ENCODE measurements around the gene UFD1. TPM values are rescaled to one million over a fixed set of nuclear protein-coding genes. Genes with fewer than 3 reads are reported as not detected.

The UFD1 gene
- total and polyA plus RNA-seq, 9 of the 15 experiments (the other 6 are each of a cell fraction or from before 2014, with no cell fraction given): 238 to 645 (median 363) TPM

GRCh38 chr22:19411690-19412045 is 67.3 kb downstream of the UFD1 start (continued):
- TF ChIP-seq ZBTB34 (CRISPR knock-in tag; IDR thresholded peaks at IDR 0.05): no peak
- no peak for TF ChIP-seq CSDE1 (IDR thresholded peaks at IDR 0.05)
- TF ChIP-seq ZNF695 (CRISPR knock-in tag; IDR thresholded peaks at IDR 0.05): no peak
- TF ChIP-seq TFE3 (CRISPR knock-in tag; IDR thresholded peaks at IDR 0.05): no peak
- TF ChIP-seq EWSR1 (IDR thresholded peaks at IDR 0.05; ENCODE audit: borderline replicate concordance, low read depth, partially characterized antibody): no peak
- no peak for TF ChIP-seq ZBTB40 (IDR thresholded peaks at IDR 0.05)
- 0 out of 2 replicates have a peak, but pooled peaks have one; percentile 40 for TF ChIP-seq ZBTB40 (CRISPR knock-in tag; IDR thresholded peaks at IDR 0.05)
- TF ChIP-seq NFATC3 (IDR thresholded peaks at IDR 0.05): no peak
- no peak for TF ChIP-seq ZNF551 (CRISPR knock-in tag; IDR thresholded peaks at IDR 0.05)
- TF ChIP-seq HMGXB4 (CRISPR knock-in tag; IDR thresholded peaks at IDR 0.05): 0 out of 2 replicates have a peak, but pooled peaks have one; percentile 61
- no peak for TF ChIP-seq SRF (CRISPR knock-in tag; IDR thresholded peaks at IDR 0.05)
- no peak for TF ChIP-seq ZFX (CRISPR knock-in tag; IDR thresholded peaks at IDR 0.05)
- no peak for TF ChIP-seq CBFA2T3 (IDR thresholded peaks at IDR 0.05)
- TF ChIP-seq KDM5B (IDR thresholded peaks at IDR 0.05; ENCODE audit: insufficient replicate concordance, low read depth, low read length): peak; percentile 24
